Suprapubic skin (tissue), 4 donors: ENCODE results near the gene PPP2R3B.

Experiments used
- CTCF ChIP-seq, 2 donors: fragments of 200-600 bp in 1 of 2; fragments of 450-650 bp in 1 of 2; sonication (generic) in 1 of 2; IDR thresholded peaks; one replicate each; pipeline ENCODE4 v1.5.1; 2016 to 2019; ENCODE audit warnings: antibody characterized with exemption in 2 of 2, mild to moderate bottlenecking in 1 of 2, moderate library complexity in 1 of 2
- POLR2A ChIP-seq, 2 donors: fragments of 450-650 bp; IDR thresholded peaks; one replicate each; pipeline ENCODE4 v1.6.1; 2017; ENCODE audit warnings: antibody characterized with exemption in 2 of 2, mild to moderate bottlenecking in 2 of 2, moderate library complexity in 2 of 2
- POLR2AphosphoS5 ChIP-seq, 3 donors: sonication (generic); formaldehyde crosslinking; IDR thresholded peaks; one replicate each; pipeline ENCODE4 v1.6.1; 2017; ENCODE audit warnings: antibody characterized with exemption in 3 of 3

GRCh38 chrX:334331-334891 is 52.3 kb downstream of the PPP2R3B start:
- TF ChIP-seq CTCF (IDR thresholded peaks at IDR 0.05) (no peak), POLR2A (IDR thresholded peaks at IDR 0.05) (no peak), POLR2AphosphoS5 (IDR thresholded peaks at IDR 0.05) (no peak)
